H1 (cell line): Measurements from ENCODE around the gene BCL11A. TPM values are rescaled to one million over a fixed set of nuclear protein-coding genes. Genes with fewer than 3 reads are reported as not detected.

Experiments used
- CTCF ChIA-PET: fragments of 300-600 bp; sonication (Branson Sonifier 250); formaldehyde crosslinking; loops from one replicate; lab custom pipeline; 2021; ENCODE audit not compliant: partially characterized antibody; lab: Charles Lee
- POLR2A ChIA-PET: fragments of 300-600 bp; sonication (Branson Sonifier 250); formaldehyde crosslinking; loops from one replicate; lab custom pipeline; 2021; ENCODE audit warnings: inconsistent platforms; ENCODE audit not compliant: partially characterized antibody; lab: Charles Lee
- DNase-seq, 2 experiments: peaks; one replicate each; pipeline versions ENCODE4 v3.0.0 to v3.0.0-alpha.2; 2010 to 2022; ENCODE audit warnings: low spot score in 2 of 2, low read depth in 1 of 2, mixed read lengths in 1 of 2
- FAIRE-seq: peaks from 2 replicates; lab custom pipeline; 2011; peaks lifted over from hg19 to GRCh38; lab: Jason Lieb, UNC
- H2AFZ ChIP-seq: 2 replicates; pipeline ENCODE4 v1.8.1; 2012; ENCODE audit warnings: low read length, inconsistent platforms
- H2AK5ac ChIP-seq: 2 replicates; pipeline ENCODE4 v1.6.1; 2013; ENCODE audit warnings: low read depth, low read length
- H2BK120ac ChIP-seq: replicated peaks from 2 replicates; pipeline ENCODE3; 2013; ENCODE audit warnings: low read depth, low read length, inconsistent platforms
- H2BK12ac ChIP-seq: 2 replicates; pipeline ENCODE4 v1.6.1; 2013; ENCODE audit warnings: low read depth, low read length
- H2BK15ac ChIP-seq: 2 replicates; pipeline ENCODE4 v1.6.1; 2013; ENCODE audit warnings: low read length
- H2BK20ac ChIP-seq: 2 replicates; pipeline ENCODE4 v1.6.1; 2013; ENCODE audit warnings: low read length
- H2BK5ac ChIP-seq: 2 replicates; pipeline ENCODE4 v1.6.1; 2013; ENCODE audit warnings: low read depth, low read length
- H3K14ac ChIP-seq: 2 replicates; pipeline ENCODE4 v1.6.1; 2013; ENCODE audit warnings: inconsistent platforms; ENCODE audit not compliant: insufficient read length
- H3K18ac ChIP-seq: 2 replicates; pipeline ENCODE4 v1.6.1; 2013; ENCODE audit warnings: low read length; ENCODE audit errors: extremely low read depth
- H3K23ac ChIP-seq: 2 replicates; pipeline ENCODE4 v1.6.1; 2013; ENCODE audit warnings: inconsistent platforms; ENCODE audit not compliant: insufficient read length
- H3K23me2 ChIP-seq: 2 replicates; pipeline ENCODE4 v1.6.1; 2013; ENCODE audit warnings: low read depth, low read length
- H3K27ac ChIP-seq: 2 replicates; pipeline ENCODE4 v1.6.1; 2011; ENCODE audit warnings: low read depth, low read length, inconsistent platforms
- H3K27me3 ChIP-seq, 4 experiments: replicated peaks in 1 of 4; 1 replicate in 1 of 4; 2 replicates in 3 of 4; pipeline versions ENCODE4 v1.6.1 to v1.8.1; 2011 to 2013; ENCODE audit warnings: low read length in 3 of 4, mild to moderate bottlenecking in 3 of 4, inconsistent platforms in 2 of 4, mixed read lengths in 2 of 4, moderate library complexity in 1 of 4; ENCODE audit not compliant: control insufficient read depth in 3 of 4, insufficient read depth in 3 of 4; ENCODE audit errors: extremely low read depth in 1 of 4
- H3K36me3 ChIP-seq, 4 experiments: 2 replicates each; pipeline versions ENCODE4 v1.6.1 to v1.8.1; 2011 to 2013; ENCODE audit warnings: mild to moderate bottlenecking in 4 of 4, low read length in 3 of 4, moderate library complexity in 2 of 4, control low read depth in 1 of 4, inconsistent platforms in 1 of 4; ENCODE audit not compliant: insufficient read depth in 4 of 4, control insufficient read depth in 2 of 4
- H3K4ac ChIP-seq: replicated peaks from 2 replicates; pipeline ENCODE3; 2013; ENCODE audit warnings: low read length, low read depth, mixed read lengths, inconsistent platforms; ENCODE audit not compliant: insufficient read length
- H3K4me1 ChIP-seq, 4 experiments: replicated peaks in 1 of 4; 1 replicate in 1 of 4; 2 replicates in 3 of 4; pipeline versions ENCODE4 v1.6.1 to v1.8.1; 2011 to 2013; ENCODE audit warnings: low read length in 3 of 4, inconsistent platforms in 2 of 4, mixed read lengths in 1 of 4; ENCODE audit not compliant: insufficient read depth in 4 of 4, control insufficient read depth in 3 of 4
- H3K4me2 ChIP-seq, 2 experiments: 2 replicates each; pipeline versions ENCODE4 v1.6.1 to v1.8.1; 2011 to 2013; ENCODE audit warnings: low read depth in 2 of 2, low read length in 2 of 2, control low read depth in 1 of 2, inconsistent platforms in 1 of 2, mild to moderate bottlenecking in 1 of 2; ENCODE audit not compliant: insufficient read depth in 1 of 2
- H3K4me3 ChIP-seq, 4 experiments: fragments of 200-600, 300-600 bp in 1 of 4; sonication (generic), shearing (Covaris generic), sonication (Bioruptor Twin) in 1 of 4; 2 replicates each; pipeline versions ENCODE4 v1.5.1 to v1.8.1; 2011 to 2016; ENCODE audit warnings: low read length in 4 of 4, low read depth in 3 of 4, control low read depth in 2 of 4, inconsistent platforms in 2 of 4, mild to moderate bottlenecking in 2 of 4, mixed read lengths in 1 of 4, moderate library complexity in 1 of 4; ENCODE audit not compliant: insufficient read depth in 2 of 4; ENCODE audit errors: extremely low read depth in 1 of 4
- H3K56ac ChIP-seq: replicated peaks from 2 replicates; pipeline ENCODE3; 2013; ENCODE audit warnings: low read depth, mild to moderate bottlenecking, mixed read lengths, low read length, inconsistent platforms; ENCODE audit not compliant: insufficient read length
- H3K79me1 ChIP-seq: 2 replicates; pipeline ENCODE4 v1.6.1; 2013; ENCODE audit warnings: low read depth, low read length, control low read depth
- H3K79me2 ChIP-seq, 2 experiments: 2 replicates each; pipeline versions ENCODE4 v1.6.1 to v1.8.1; 2012 to 2013; ENCODE audit warnings: low read length in 2 of 2, mild to moderate bottlenecking in 2 of 2, inconsistent platforms in 1 of 2; ENCODE audit not compliant: insufficient read depth in 2 of 2, control insufficient read depth in 1 of 2
- H3K9ac ChIP-seq, 4 experiments: replicated peaks in 1 of 4; 1 replicate in 1 of 4; 2 replicates in 3 of 4; pipeline versions ENCODE4 v1.6.1 to v1.8.1; 2011 to 2013; ENCODE audit warnings: low read depth in 3 of 4, low read length in 3 of 4, control low read depth in 2 of 4, mild to moderate bottlenecking in 2 of 4, moderate library complexity in 2 of 4, inconsistent platforms in 1 of 4; ENCODE audit errors: extremely low read depth in 1 of 4
- H3K9me3 ChIP-seq, 2 experiments: 2 replicates each; pipeline versions ENCODE4 v1.6.1 to v1.8.1; 2012 to 2013; ENCODE audit warnings: mild to moderate bottlenecking in 2 of 2, moderate library complexity in 2 of 2, control low read depth in 1 of 2, inconsistent platforms in 1 of 2, low read depth in 1 of 2, low read length in 1 of 2, mixed read lengths in 1 of 2; ENCODE audit not compliant: insufficient read depth in 2 of 2
- H4K20me1 ChIP-seq, 2 experiments: replicated peaks in 1 of 2; 2 replicates each; pipeline versions ENCODE3 to v1.8.1; 2011 to 2013; ENCODE audit warnings: inconsistent platforms in 2 of 2, low read length in 2 of 2, mild to moderate bottlenecking in 1 of 2; ENCODE audit not compliant: insufficient read depth in 2 of 2, control insufficient read depth in 1 of 2
- H4K5ac ChIP-seq: 2 replicates; pipeline ENCODE4 v1.6.1; 2013; ENCODE audit warnings: low read length, low read depth, mixed read lengths, inconsistent platforms; ENCODE audit not compliant: insufficient read length
- H4K8ac ChIP-seq: 2 replicates; pipeline ENCODE4 v1.8.0; 2013; ENCODE audit warnings: mild to moderate bottlenecking, moderate library complexity, low read length, inconsistent platforms; ENCODE audit not compliant: insufficient read depth; ENCODE audit errors: extremely low read depth
- H4K91ac ChIP-seq: replicated peaks from 2 replicates; pipeline ENCODE3; 2013; ENCODE audit warnings: low read length, mixed read lengths, inconsistent platforms; ENCODE audit not compliant: insufficient read length
- CHD1 ChIP-seq: IDR thresholded peaks from 2 replicates; pipeline ENCODE4 v1.6.1; 2012; ENCODE audit warnings: low read depth, low read length, improper control_type of control experiment
- FOSL1 ChIP-seq: IDR thresholded peaks from 2 replicates; pipeline ENCODE4 v1.6.1; 2011; ENCODE audit warnings: mild to moderate bottlenecking, low read depth, low read length, moderate library complexity; ENCODE audit not compliant: insufficient read depth
- PHF8 ChIP-seq: fragments of 200-600 bp; sonication (generic); conservative IDR thresholded peaks from 2 replicates; pipeline ENCODE4 v1.7.1; 2012; ENCODE audit warnings: low read depth, mild to moderate bottlenecking, inconsistent platforms, low read length, moderate library complexity
- RBBP5 ChIP-seq: IDR thresholded peaks from 2 replicates; pipeline ENCODE4 v1.7.1; 2012; ENCODE audit warnings: low read depth, mild to moderate bottlenecking, inconsistent platforms, low read length, moderate library complexity, borderline replicate concordance
- SRF ChIP-seq: IDR thresholded peaks from 2 replicates; pipeline ENCODE4 v1.6.1; 2011; ENCODE audit warnings: mild to moderate bottlenecking, low read depth, low read length, moderate library complexity
- YY1 ChIP-seq: IDR thresholded peaks from 2 replicates; pipeline ENCODE4 v1.6.1; 2011; ENCODE audit warnings: low read depth, mild to moderate bottlenecking, low read length
- ZNF274 ChIP-seq: IDR thresholded peaks from 2 replicates; pipeline ENCODE4 v1.7.0; 2012; ENCODE audit warnings: low read length, borderline replicate concordance; ENCODE audit errors: extremely low read depth
- WGBS, 2 experiments: shearing (Covaris generic) in 1 of 2; methylation state at CpG; one replicate each; pipeline versions ENCODE4 v1.1.6 to v1.1.7; 2013 to 2015; ENCODE audit warnings: low lambda C conversion rate in 2 of 2, mixed read lengths in 2 of 2, inconsistent platforms in 1 of 2, low coverage in 1 of 2, missing lambda C conversion rate in 1 of 2; ENCODE audit not compliant: insufficient replicate concordance in 2 of 2, insufficient coverage in 1 of 2, insufficient read length in 1 of 2; ENCODE audit errors: extremely low coverage in 1 of 2, missing lambda C conversion rate in 1 of 2; 5-methylcytosine and 5-hydroxymethylcytosine counted together
- polyA plus RNA-seq, 7 experiments: library from polyadenylated mRNA; depleted of rRNA in 3 of 7; stranded (reverse) in 5 of 7; unstranded in 2 of 7; fragments of >200 nt in 5 of 7; fragments of 200-250 nt in 2 of 7; gene quantifications; 1 replicate in 5 of 7; 2 replicates in 1 of 7; 4 replicates in 1 of 7; pipeline versions ENCODE4 v1.2.1 to v1.2.3, GENCODE V29; 2011 to 2013; ENCODE audit warnings: missing spikeins in 2 of 7, mixed read lengths in 2 of 7
- total RNA-seq: library from RNA; stranded (reverse); fragmentation: NEBNext Ultra II Directional; extraction: Animal tissue kit (Norgen Biotek cat#: 25700); gene quantifications from 2 replicates; pipeline ENCODE4 v1.2.1, GENCODE V29; 2021

BCL11A gene
- total and polyA plus RNA-seq, 2 of the 8 experiments (the other 6 are each of a cell fraction or from before 2014, with no cell fraction given) = 11.9 to 59.3 TPM

DNA sequence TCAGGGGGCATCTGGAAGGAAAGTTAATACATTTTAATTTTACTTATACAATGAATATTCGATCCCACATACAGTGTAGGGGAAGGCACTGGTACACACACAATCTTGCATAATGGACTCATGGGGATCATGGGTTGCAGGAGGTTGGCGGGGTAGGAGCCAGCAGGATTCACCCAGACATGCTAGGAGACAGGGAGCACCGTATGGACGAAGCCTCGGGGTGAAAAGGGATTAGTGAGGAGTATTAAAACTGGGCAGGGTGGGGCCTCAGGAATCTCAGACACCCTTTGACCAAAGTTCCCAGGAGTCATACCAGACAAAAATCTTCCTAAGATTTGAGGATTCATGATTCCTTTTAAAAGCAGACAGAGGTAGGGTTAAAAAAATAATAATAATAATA, 140.8 kb downstream of the BCL11A start:
- Histone ChIP-seq H2BK20ac (no peak overlapping the region), H3K56ac (no peak overlapping the region), H3K23me2 (peaks cover 6% of the 10 kb centered on the region; the same call in 1 of the 2 replicates), H3K36me3 (no peaks in the 10 kb centered on the region), H3K4me3 (no peak overlapping the region), H3K9ac (no peak overlapping the region), H4K20me1 (no peaks in the 10 kb centered on the region), H3K14ac (no peak overlapping the region), H3K4me1 (peaks cover 4 to 32% (median 15%) of the 10 kb centered on the region in 4 experiments), H3K23ac (no peak overlapping the region), H3K79me1 (no peaks in the 10 kb centered on the region), H4K5ac (no peak overlapping the region), H3K27me3 (no peaks in the 10 kb centered on the region), H2BK15ac (no peak overlapping the region), H3K4me2 (no peak overlapping the region), H3K4ac (no peak overlapping the region), H4K8ac (no peak overlapping the region), H3K18ac (no peak overlapping the region), H3K9me3 (0 out of 4 replicates have a peak, but pooled peaks cover 0 to 7% of the 10 kb centered on the region in 2 experiments), H2BK120ac (no peak overlapping the region), H2AK5ac (no peak overlapping the region), H2BK5ac (no peak overlapping the region), H2BK12ac (no peak overlapping the region), H3K27ac (no peak overlapping the region), H3K79me2 (no peaks in the 10 kb centered on the region), H4K91ac (no peak overlapping the region), H2AFZ (no peak overlapping the region)
- FAIRE-seq (no peak), DNase-seq (no peak)
- ChIA-PET POLR2A (no interaction called here), CTCF (interaction anchor here (0.7 to 1.6 kb wide), 2 partner anchors 27 kb away, joined by 4 to 7 read pairs; no protein-coding TSS in a partner anchor)
- WGBS, 2 experiments = 88% methylated on average over 5 of the region's 5 CpGs; no CpG with 5 or more reads in 1 of the 2 experiments
- no peak for TF ChIP-seq SRF
- no peak for TF ChIP-seq YY1
- no peak for TF ChIP-seq RBBP5
- TF ChIP-seq CHD1 = no peak
- TF ChIP-seq FOSL1 = no peak
- TF ChIP-seq ZNF274 = no peak
- TF ChIP-seq PHF8 = no peak
